LNCAP (cell line): Measurements from ENCODE around the gene LDLRAP1.

Experiments
- TF ChIP-seq, protein P1 (sequence below): fragments of 450-650 bp; IDR thresholded peaks from 2 replicates; pipeline ENCODE4 v1.5.1; 2017; ENCODE audit warnings: mild to moderate bottlenecking

The LDLRAP1 gene

DNA sequence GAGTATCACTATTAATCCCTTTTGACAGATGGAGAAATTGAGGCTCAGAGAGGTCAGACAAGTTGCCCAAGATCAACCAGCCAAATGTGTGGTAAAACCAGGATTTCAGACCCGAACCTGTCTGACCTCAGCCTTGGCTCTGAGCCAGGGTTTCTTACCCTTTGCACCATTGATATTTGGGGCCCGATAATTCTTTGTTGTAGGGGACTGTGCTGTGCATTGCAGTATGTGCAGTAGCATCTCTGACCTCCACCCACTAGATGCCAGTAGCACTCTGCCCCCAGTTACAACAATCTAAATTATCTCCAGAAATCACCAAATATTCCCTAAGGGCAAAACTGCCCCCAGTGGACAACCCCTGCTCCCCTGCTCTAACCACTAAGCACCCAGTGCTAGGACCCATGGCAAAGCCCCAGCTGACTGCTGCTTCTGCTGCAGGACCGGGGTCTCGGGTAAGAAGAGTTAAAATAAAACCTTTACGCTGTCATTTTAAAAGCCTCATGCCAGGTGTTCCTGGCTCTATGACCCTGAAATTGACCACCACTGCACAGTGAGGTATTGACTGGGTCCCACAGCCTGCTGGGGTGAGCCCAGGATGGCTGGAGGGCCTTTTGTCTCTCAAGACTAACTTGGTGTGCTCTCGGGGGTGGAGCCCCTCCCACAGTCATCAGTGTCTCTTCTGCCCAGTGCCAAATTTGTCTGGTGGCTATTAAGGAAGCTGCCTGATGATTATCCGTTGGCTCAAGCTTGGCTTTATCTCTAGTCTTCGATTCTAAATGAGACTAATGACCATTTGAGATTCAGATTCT, 67.6 kb downstream of the LDLRAP1 start:
- TF ChIP-seq, protein P1, sequence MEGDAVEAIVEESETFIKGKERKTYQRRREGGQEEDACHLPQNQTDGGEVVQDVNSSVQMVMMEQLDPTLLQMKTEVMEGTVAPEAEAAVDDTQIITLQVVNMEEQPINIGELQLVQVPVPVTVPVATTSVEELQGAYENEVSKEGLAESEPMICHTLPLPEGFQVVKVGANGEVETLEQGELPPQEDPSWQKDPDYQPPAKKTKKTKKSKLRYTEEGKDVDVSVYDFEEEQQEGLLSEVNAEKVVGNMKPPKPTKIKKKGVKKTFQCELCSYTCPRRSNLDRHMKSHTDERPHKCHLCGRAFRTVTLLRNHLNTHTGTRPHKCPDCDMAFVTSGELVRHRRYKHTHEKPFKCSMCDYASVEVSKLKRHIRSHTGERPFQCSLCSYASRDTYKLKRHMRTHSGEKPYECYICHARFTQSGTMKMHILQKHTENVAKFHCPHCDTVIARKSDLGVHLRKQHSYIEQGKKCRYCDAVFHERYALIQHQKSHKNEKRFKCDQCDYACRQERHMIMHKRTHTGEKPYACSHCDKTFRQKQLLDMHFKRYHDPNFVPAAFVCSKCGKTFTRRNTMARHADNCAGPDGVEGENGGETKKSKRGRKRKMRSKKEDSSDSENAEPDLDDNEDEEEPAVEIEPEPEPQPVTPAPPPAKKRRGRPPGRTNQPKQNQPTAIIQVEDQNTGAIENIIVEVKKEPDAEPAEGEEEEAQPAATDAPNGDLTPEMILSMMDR = no peak

- TF ChIP-seq, protein P1 = no peak
Measured at GRCh38 chr1:25611843-25612242, 68.4 kb downstream of the LDLRAP1 start.

DNA sequence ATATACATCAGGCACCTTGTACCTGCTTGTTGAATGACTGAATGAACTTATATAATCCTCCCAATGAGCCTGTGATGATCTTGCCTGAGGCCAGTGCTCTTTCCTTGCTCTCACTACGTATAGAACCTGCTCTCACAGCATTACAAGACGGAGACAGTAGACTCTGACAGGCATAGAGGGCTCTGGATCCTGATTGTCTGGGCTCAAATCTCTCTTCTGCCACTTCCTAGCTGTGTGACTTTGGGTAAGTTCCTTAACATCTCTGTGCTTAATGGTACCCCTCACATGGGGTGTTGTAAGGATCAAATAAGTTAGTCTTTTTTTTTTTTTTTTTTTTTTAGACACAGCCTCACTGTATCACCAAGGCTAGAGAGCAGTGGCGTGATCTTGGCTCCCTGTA, 69.0 kb downstream of the LDLRAP1 start:
- TF ChIP-seq, protein P1 = no peak

DNA sequence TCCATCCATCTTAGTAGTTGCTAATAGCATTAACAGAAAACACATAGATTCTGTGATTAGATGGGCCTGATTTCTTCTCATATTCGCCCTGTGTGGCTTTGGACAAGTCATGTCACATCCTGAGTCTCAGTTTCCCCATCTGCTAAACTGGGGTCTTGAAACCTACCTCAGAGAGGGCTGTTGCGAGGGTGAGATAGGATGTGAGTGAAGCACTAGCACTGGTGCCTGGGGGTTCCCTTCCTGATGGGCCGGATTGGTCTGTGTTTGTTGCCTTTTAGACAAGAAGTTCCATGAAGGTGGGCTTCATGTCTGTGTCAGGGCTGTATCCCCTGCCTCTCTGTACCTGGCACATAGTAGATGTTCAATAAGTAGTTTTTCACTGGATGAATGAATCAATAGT, 69.7 kb downstream of the LDLRAP1 start:
- TF ChIP-seq, protein P1 = no peak

- TF ChIP-seq, protein P1 = no peak
Measured at GRCh38 chr1:25614501-25615171, 71.2 kb downstream of the LDLRAP1 start.

DNA sequence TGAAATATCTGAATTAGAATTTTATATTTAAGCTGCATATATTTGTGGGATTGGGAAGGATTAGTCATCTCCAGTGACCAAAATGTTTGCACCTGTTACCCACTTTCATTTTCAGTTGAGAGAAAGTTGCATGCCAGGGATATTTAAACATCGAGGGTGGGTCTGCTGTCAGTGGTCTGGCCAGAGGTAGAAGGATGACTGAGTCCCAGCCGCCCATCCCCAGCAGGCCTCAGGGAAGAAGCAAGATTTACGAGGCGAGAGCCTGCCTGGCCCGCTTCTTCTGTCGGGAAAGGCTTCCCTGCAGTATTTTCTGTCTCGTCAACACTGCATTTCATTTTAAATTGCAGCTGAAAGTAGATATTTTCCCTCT, 71.8 kb downstream of the LDLRAP1 start:
- TF ChIP-seq, protein P1 = no peak

DNA sequence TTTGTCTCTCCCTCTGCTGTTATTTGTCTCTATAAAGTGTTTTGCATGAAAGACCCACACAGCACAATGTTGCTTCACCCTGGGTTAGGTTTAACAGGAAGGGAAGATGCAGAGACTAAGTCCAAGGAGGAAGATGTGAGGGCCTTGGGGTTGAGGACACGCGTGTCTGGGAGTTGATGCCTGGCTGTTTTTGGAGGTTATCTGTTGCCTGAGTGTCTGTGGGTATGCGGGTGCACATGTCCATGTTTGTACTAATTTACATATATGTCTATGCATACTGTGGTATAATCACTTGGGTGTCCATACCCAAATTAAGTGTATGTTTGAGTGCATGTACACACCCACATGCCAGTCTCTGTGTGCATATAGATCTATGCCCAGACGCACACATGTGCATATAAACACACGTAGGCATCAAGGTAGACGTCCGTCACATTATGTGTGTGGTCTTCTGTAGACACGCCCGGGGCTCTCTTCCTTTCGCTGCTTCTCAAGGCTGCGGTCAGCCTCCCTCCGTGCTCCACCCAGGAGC, 72.2 kb downstream of the LDLRAP1 start:
- TF ChIP-seq, protein P1 = no peak
